ENCODE measurements around the gene PDZD11.
"Not testable (repeated sequence)": the region's sequence is repeated elsewhere in the genome, so short reads cannot be mapped to it uniquely, and the experiment has no call there.

The PDZD11 gene

DNA sequence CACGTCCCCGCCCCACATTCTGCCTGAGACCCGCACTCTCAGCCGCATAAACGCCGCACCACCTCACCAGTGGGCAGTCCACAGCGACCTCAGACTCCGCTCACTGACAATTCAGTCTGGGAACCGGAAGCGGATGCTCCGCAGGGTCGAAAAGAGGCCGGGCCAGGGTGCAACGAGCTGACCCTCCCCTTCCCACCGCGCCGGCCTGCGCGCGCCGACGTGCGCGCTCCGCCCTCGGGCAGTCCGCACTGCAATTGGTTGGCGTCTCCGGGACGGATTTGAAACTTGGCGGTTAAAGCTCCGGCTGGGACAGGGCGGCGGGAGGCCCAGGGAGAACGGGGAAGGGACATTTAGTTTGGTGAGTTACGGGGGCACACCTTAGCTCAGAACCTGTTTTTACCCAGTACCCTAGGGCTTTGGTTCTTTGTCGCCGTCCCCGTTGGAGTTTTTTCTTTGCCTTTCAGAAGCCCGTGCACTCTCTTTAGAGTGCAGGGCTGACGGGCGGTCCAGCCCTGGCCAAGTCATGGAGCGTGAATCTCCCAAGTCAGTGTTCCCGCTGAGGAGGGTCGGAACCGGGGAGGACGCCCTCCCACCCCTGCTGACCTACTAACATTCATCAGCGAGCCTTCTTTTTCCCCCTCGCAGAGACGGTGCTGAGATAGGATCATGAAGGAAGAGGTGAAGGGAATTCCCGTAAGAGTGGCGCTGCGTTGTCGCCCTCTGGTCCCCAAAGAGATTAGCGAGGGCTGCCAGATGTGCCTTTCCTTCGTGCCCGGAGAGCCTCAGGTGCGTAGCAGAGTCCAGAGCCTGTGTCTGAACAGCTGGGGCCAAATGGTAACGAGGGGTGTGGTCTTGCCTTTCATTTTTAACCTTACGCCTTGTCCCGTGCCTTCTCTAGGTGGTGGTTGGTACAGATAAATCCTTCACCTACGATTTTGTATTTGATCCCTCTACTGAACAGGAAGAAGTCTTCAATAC lies at the start of gene PDZD11, which contains the start of gene KIF4A:
Gene PDZD11 (minus strand): TSS at position 135 of the 978 bp plus-strand sequence. CDS start 586 bp downstream, outside the sequence.
Gene KIF4A (plus strand): TSS at position 312 of the 978 bp plus-strand sequence. CDS start 355 bp downstream, at position 667.
- peak; percentile 59 for DNase-seq

DNA sequence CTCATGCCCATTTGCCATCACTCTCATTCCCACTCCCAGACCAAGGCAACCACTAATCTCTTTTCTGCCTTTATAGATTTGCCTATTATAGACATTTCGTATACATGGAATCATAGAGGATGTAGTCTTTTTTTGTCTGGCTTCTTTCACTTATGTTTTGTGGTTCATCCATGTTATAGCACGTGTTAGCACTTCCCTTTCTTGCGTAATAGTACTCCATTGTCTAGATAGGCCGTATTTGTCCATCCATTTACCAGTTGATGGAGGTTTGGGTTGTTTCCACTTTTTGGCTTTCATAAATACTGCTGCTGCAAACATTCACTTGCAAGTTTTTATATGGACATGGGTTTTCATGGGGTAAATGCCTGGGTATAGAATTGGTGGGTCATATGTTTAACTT lies 48.6 kb upstream of the PDZD11 start:
- no peak for DNase-seq

DNA sequence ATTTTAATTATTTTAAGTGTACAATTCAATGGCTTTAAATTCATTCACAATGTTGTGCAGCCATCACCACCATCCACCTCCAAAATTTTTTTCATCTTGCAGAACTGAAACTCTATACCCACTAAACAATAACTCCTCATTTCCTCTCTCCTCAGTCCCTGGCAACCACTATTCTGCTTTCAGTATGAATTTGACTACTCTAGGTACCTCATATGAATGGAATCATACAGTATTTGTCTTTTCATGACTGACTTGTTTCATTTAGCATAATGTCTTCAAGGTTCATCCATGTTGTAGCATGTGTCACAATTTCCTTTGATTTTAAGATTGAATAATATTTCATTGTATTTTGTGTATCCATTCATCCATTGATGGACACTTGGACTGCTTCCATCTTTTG lies 47.0 kb upstream of the PDZD11 start:
- DNase-seq = no peak

GRCh38 chrX:70332600-70332999 lies 42.9 kb upstream of the PDZD11 start:
- DNase-seq = no peak

DNA sequence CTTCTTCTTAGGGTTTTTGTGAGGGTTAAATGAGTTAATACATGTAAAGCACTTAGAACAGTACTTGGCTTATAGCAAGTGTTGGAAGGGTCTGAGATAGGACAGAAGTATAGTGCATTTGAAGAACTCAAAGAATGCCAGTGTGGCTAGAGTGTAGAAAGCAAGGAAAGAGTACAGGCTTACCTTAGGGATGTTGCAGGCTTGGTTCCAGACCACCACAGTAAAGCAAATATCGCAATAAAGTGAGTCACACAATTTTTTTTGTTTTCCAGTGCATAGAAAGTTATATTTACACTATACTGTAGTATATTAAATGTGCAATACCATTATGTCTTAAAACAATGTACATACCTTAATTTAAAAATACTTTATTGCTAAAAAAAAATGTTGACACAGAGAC lies 41.4 kb upstream of the PDZD11 start:
- DNase-seq = no peak

DNA sequence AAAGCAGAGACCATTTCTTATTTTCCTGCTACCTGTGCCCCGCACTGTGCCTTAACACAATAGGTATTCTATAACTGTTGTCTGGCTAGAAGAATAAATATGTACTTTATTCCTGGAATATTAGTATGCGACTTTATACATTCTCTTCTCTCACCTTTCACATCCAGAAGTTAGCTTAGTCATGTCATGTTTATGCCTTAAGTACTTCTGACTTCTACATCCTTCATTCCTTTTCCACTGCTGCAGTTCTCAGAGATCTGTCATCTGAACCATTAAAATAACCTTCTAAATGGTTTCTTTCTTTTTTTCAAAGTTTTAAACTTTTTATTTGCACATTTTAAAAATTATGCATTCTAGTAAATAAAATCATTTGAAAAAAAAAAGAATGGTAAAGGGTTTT lies 34.6 kb upstream of the PDZD11 start:
- DNase-seq = no peak

DNA sequence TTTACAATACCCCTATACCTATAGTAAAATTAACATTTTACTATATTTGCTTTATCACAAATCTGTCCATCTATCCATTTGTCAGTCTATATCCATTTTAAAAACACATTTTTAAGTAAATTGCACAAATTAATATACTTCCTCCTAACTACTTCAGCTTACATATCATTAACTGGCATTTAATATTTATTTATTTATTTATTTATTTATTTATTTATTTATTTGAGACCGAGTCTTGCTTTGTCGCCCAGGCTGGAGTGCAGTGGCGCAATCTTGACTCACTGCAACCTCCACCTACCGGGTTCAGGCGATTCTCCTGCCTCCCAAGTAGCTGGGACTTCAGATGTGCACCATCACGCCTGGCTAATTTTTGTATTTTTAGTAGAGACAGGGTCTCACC lies 33.9 kb upstream of the PDZD11 start:
- not testable (repeated sequence) for DNase-seq

- DNase-seq = no peak
These were observed 33.1 kb upstream of the PDZD11 start for GRCh38 chrX:70322784-70323183.

- no peak for DNase-seq
These were observed 23.8 kb upstream of the PDZD11 start for GRCh38 chrX:70313503-70313902.

DNA sequence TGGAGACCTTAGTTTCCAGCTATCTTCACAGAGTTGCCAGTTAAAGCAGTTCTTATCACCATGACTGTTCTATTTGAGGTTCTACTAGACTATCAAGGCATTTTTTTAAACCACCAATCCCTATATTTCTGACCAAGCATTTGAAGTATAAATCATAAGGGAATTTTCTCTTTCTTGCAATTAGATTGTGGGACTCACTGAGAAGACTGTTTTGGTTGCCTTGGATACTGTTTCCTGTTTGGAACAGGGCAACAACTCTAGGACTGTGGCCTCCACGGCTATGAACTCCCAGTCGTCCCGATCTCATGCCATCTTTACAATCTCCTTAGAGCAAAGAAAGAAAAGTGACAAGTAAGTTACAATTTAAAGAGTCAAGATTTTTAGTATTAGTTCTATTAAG lies 12.0 kb upstream of the PDZD11 start:
- no peak for DNase-seq

DNA sequence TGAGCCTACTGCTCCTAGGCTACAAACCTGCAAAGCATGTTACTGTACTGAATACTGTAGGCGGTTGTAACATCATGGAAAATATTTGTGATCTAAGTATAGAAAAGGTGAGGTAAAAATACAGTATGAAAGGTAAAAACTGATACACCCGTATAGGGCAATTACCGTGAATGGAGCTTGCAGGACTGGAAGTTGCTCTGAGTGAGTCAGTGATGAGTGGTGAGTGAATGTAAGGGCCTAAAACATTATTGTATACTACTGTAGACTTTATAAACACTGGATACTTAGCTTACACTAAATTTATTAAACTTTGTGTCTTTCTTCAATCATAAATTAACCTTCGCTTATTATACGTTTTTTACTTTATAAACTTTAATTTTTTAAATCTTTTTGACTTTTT lies 3.9 kb upstream of the PDZD11 start:
- no peak for DNase-seq

- no peak for DNase-seq
These were observed 3.1 kb upstream of the PDZD11 start for GRCh38 chrX:70292788-70293187.

- DNase-seq = no peak
These were observed 447 bp downstream of the PDZD11 start for GRCh38 chrX:70289168-70289792.

GRCh38 chrX:70281951-70282350 lies 7.8 kb downstream of the PDZD11 start, which contains the start of gene RAB41:
Gene RAB41, plus strand, starts transcription at chrX:70282172. Its CDS starts 46 bp downstream, at chrX:70282218.
- no peak for DNase-seq

DNA sequence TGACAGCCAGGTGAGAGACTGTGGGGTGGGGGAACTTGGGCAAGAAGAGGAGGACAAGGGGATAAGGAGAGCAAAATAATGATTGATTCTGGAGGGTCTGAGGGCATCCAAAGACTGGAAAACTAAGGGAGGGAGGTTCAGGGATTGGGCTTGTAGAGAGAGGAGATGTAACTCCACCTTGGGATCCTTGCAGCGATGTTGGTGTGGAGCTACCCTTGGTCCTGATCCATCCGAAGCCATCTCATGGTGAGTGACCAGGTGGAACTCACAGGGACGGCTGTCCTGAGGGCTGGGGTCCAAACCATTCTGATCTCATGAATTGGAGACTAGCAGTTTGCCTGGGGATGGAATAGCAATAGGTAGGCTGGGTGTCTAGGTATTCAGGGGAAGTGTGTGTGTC lies 9.2 kb downstream of the PDZD11 start:
- no peak for DNase-seq

GRCh38 chrX:70279081-70279480 lies 10.6 kb downstream of the PDZD11 start:
- no peak for DNase-seq

DNA sequence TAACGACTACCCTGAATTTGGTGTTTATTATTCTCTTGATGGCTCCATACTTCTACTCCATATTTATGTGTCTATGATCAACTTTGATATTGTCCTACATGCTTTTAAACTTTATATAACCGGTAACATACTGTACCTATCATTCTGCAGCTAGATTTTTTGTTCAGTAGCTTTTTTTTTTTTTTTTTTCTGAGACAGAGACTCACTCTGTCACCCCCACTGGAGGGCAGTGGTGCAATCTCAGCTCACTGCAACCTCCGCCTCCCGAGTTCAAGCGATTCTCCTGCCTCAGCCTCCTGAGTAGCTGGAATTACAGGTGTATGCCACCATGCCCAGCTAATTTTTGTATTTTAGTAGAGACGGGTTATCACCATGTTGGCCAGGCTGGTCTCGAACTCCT lies 15.7 kb downstream of the PDZD11 start:
- not testable (repeated sequence) for DNase-seq

DNA sequence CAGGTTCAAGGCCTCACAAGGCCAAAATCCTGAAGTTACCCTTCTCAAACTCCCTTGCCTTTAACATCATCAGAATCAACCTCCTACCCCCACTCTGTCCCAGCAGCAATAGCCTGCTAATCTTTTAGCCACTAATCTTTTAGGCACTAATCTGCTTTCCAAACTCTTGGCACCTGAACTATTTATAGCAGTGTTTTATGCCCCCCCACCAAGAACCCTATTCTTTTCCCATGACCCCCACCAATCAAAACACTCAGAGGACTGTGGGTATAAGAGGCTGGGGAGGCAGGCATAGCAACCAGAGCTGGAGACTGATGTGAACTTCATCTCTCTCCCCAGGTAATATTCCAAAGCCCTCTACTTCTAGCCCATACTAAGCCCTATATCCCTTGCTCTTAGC lies 21.7 kb downstream of the PDZD11 start, which contains the start of gene ARR3:
Gene ARR3 (plus strand): TSS at position 301 of the 400 bp plus-strand sequence. CDS start 1,052 bp downstream, outside the sequence.
- no peak for DNase-seq

- no peak for DNase-seq
These were observed 24.9 kb downstream of the PDZD11 start for GRCh38 chrX:70264784-70265183.

DNA sequence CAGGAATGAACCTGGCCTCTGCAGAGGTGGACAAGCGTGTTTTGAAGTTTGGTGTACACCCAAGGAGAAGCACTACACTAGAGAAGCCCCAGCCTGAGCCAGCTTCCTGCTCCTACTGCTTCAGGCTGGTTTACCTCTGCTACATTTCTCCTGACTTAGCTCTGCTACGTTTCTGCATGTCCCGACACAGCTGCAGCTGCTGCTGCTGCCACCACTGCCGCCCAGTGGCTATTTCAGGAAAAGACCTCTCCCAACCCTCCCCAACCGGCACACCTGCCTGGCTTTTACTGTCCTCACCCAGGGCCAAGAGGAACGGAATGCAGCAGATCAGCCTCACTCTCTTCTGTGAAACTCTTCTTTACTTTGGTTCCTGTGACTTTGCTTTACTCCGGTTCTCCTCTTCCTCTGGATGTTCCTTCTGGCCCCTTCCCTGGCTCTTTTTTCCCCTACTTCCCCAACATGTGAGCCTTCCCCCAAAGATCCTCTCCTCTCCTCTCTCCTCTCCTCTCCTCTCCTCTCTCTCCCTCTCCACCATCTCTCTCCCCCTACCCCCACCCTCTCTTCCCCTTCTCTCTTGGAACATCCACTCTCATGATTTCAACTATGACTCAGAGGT lies 26.7 kb downstream of the PDZD11 start:
- DNase-seq = peak; percentile 25

DNA sequence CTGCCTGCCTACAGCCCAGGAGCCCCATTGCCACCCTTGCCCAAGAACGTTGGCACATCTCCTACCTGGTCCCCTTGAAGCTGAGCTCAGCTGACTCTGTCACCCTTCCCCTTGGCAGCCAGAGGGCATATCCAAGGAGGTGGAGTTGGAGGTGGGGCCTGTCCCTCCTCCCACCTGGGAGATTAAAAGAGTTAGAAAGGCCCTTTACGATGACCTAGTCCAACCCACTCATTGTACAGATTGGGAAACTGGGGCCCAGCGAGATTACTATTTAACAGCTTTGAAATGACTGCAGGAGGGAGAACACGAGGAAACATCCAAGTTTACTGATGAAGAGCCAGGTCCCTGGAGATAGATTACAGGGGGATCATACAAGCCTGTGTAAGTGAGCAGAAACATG lies 29.6 kb downstream of the PDZD11 start, which contains the start of gene P2RY4:
Gene P2RY4 (minus strand): TSS at position 101 of the 400 bp plus-strand sequence. CDS start 580 bp downstream, outside the sequence.
- DNase-seq = no peak

- no peak for DNase-seq
These were observed 32.1 kb downstream of the PDZD11 start for GRCh38 chrX:70257423-70258288.
